NCI-H1048 (cell line): ENCODE measurements around the gene RASGRF2.

Source experiments
- DNase-seq: peaks from one replicate; lab custom pipeline; 2025; lab: John Stamatoyannopoulos, UW

The RASGRF2 gene

DNA sequence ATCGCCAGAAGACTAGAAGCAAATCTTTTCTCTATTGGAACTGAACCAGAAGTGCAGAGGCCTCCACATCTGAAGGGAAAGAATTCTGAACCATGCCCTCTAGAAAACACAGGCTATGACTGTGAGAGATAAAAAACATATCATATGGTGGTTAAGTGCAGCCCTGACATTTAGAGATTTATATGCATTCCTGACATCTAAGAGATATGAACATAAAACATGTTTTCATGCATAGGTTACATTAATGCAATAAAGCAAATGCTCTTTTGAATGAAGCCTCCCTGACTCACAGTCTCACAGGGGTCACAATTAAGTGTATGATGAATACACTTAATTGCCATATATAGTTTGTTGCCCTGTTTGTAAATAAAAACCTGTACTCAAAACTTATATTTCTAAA lies 244.0 kb downstream of the RASGRF2 start:
- no peak for DNase-seq

DNA sequence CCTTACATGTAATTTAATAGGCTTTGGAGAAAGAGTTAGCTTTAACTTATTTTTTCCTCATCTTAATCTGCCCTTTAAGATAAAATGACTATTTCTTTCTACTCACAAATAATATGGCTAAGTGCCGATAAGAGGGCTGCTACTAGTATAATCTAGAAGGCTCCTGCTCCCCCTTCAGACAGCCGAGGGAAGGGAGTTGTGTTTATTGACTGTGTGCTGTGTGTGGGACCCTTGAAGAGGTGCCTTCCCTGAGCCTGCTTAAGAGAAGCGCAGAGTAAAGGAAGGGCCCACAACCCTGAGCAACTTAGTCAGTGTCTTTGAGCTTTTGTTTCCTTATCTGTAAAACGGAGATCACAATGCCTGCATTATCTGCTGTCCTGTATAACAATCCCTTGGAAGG lies 244.9 kb downstream of the RASGRF2 start:
- DNase-seq = no peak

DNA sequence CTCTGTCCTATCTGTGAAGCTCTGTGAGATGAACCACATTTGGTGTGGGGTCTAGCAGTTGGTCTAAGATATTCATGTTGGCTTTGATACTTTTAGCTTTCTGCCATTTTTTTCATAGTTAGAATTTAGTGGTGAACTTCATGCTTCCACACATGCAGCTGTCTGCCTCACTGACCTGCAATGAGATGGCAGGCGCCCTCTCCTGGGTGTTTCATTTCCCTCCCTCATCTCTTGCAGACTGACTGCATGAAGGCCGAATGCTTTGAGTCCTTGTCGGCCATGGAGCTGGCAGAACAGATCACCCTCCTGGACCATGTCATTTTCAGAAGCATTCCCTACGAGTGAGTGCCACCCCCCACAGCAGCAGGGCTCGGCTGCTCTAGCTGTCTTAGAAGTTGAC lies 246.8 kb downstream of the RASGRF2 start:
- DNase-seq = no peak

DNA sequence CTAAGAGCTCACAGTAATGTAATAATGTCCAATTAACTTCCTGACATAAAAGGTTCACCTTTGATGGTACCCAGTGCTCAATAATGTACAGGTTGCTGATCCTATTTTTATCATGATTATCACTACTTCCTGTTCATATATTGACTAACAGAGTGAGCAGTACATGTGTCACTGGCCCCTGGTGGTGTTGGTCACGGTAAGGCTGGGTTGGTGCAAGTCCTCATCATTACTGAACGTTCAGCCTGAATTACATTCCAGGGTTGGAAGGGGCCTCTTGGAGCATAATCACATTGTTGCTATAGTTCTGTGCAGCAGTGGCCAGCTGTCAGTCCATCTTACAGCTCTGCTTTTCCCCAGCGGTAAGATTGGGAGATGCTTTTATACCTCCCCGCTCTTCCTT lies 248.7 kb downstream of the RASGRF2 start:
- DNase-seq = no peak

DNA sequence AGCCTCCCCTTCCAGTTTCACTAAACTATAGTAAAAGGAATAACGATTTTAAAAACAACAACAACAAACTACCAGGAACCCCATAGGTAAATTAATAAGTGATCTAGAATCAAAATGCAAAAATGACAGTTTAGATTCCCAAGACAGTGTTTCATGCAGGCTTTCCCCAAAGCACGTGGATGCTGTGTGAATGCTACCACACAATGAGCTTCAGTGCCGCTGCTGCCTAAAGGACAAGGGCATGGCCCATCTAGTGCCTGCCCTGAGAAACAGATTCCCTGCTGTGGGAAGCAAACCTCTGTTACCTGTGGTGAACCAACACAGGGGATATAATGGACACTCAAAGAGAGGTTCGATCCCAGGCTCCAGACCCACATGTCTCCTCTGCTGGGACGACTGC lies 249.2 kb downstream of the RASGRF2 start:
- DNase-seq = no peak

DNA sequence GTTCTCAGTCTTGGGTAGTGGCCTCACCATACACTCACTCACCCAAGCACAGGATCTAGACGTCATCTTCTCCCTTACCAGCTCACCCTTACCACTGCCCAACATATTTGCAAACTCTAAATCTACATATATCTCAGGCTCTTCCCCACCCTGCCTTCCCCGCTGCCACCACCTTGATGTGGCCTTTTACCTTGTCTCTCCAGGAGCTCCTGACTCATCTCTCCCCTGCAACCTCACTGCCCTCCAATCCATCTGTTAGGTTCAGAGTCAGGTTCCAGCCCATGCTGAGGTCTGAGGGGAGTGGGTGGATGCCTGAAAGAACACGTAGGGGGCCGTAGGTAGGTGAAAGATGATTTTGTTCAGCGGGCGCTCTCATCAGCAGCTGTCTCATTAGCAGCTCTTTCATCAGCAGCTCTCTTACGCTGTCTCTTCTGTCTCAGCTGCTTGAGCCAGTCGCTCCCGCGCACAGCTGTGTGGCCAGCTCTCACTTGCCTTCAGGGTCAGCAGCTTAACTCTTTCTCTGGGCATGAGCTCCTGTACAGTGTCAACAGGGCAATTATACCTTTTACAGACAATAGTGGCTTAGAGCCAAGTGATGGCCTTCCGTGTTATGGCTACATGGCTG lies 249.8 kb downstream of the RASGRF2 start:
- no peak for DNase-seq

DNA sequence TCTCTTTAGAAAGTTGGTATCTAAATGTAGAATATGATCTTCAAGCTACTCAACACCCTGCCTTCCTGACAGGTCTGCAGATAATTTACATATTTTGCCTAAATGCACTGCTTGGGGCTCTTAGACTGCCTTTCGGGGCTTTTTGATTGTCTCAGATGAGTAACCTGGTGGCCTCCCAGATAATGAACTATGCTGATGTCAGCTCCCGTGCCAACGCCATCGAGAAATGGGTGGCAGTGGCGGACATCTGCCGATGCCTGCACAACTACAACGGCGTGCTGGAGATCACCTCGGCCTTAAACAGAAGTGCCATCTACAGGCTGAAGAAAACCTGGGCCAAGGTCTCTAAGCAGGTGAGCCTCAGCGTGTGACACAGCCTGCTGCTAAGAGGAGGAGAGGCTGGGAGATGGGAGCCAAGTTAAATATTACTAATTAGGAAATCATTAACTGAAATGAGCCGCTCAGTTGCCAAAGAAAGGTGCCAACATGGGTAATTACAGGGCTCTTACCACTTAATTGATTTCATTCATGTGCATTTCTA lies 252.1 kb downstream of the RASGRF2 start:
- DNase-seq = no peak

DNA sequence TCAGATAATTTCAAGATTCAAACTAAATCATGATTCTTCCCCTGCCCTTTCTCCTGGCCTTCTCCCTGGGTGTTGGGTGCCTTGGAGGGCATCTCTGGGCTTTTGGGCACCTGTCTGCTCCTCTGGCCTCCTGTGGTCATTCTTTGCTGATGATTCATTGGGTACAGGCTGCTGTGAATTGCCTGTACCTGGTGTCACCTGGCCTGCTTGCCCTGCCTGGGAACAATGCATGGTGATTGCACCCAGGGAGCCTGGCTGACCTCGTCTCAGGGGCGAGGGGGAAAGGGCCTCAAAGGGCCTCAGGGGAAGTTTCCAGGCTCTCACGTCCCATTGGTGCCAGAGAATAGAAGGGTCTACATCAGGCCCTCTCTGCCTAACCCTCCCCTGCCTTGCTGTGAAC lies 252.9 kb downstream of the RASGRF2 start:
- DNase-seq = no peak

DNA sequence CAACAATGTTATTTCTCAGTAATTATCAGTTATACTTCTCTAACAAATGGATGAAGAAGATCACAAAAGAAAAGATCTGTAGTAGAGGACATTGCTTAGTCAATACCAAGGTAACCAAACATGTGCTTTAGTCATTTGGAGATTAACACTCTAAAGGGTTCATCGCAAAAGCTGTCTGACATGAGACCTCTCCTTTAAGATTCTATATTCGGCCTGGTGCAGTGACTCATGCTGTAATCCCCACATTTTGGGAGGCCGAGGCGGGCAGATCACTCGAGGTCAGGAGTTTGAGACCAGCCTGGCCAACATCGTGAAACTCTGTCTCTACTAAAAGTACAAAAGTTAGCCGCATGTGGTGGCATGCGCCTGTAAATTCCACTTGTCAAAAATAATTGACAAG lies 254.7 kb downstream of the RASGRF2 start:
- no peak for DNase-seq

DNA sequence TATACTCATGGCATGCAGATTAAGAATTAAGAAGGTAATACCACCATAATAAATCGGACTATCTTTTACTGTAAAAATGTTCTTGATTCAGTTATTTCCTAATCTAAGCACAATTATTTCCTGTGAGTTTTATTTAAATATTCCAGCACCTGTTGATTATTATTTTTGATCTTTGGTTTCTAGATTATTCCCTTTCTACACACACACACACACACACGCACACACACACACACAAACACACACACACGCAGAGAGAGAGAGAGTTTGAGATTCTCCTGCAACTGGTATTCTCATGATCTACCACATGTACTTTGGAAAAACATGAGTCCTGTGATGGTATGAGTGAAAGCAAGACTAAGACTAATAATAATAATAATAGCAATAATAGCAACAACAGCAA lies 256.0 kb downstream of the RASGRF2 start:
- DNase-seq = no peak

DNA sequence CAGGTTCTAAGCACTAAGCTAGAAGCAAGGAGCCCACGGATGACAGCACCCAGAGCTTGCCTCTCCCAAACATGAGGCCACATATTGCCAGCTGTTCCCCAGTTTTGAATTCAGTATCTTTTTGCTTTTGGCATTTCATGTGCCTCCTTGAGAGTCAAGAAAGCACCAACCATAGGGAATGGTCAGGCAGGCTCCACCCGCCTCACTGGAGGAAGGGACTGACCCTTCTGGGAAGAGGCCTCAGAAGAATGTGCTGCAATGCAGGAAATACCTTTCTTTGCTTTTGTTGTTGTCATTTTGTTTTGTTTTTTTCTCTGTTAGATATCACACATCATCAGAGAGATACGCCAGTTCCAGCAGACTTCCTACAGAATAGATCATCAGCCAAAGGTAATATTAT lies 259.2 kb downstream of the RASGRF2 start:
- no peak for DNase-seq

DNA sequence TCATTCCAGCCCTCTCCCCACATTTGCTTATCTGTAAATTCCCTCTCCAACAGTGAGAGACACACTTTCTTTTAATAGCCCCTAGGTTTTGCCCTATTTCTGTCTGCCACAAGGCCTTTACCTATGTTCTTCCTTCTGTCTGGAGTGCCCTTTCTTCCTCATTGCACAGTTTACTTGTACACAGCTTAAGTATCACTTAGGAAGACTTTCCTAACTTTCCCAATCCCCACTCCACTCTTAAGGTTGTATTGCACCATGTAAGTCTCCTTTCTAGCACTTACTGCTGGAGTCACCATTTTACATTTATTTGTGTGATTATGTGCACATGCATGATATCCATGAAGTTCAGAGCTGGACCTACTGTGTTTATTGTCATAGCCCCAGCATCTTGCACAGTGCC lies 262.1 kb downstream of the RASGRF2 start:
- DNase-seq = no peak

DNA sequence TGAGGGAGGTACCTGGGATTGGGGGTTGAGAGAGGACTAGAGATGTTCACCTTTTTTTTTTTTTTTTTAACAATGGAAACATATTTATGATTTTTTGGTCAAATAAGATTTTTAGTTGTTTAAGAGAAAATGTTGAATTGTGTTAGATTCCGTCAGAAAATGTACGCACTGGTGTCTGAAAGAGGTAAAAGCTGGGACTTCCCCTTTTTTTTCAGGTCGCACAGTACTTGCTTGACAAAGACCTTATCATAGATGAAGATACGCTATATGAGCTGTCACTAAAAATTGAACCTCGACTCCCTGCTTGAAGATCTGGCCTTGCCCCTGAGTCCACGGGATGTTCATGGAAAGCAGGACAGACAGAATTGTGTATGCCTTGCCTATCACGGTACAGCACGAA lies 265.3 kb downstream of the RASGRF2 start:
- DNase-seq = no peak

DNA sequence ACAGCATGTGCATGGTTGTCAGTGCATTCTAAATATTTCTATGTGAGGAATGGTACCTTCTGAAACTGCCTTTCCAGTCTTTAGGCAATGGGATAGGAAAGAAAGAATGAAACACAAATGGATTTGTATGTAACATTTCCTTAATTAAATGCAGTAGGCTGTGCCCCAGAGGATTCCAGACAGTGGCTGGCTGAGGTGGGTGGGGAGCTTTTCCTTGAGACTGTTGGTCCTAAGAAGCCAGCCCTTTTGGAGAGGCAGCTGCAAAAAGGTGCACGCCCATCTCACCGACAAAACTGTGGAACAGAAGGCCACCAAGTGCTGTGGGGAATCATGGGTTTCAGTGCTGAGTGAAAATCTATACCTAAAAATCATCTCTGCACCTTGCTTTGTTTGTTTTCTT lies 266.1 kb downstream of the RASGRF2 start:
- no peak for DNase-seq

DNA sequence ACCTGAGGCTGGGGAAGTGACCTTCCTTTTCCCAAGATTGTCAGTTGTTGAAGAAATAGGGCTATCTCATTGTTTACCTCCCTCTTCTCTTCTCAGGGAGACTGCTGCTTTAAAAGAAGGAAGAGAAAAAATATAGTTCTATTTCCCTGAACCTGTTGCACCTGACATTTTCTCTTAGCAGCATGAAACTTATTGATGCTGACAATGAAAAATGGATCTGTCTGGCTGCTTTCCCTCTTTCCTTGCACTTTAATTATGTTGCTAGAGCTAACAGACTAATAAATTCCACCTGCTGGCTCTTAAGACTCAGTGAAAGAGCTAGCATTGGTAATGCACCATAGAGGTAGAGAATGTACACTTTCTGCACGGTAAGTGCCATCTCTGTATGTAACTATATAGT lies 266.8 kb downstream of the RASGRF2 start:
- no peak for DNase-seq

DNA sequence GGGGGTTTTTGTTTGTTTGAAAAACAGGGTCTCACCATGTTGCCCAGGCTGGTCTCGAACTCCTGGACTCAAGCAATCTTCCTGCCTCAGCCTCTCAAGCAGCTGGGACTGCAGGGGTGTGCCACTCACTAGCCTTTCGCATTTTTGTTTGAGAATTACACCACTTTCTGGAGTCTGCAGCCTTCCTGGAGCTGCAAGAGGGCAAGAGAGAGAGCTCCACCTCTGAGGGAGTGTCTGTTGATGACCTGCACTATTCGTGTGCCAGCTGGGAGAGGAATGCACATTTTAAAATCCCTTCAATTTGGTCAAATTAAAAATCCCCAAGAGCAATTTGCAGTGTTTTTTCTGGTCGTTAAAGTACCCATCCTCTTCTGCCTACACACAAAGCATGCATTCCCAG lies 267.9 kb downstream of the RASGRF2 start:
- no peak for DNase-seq

DNA sequence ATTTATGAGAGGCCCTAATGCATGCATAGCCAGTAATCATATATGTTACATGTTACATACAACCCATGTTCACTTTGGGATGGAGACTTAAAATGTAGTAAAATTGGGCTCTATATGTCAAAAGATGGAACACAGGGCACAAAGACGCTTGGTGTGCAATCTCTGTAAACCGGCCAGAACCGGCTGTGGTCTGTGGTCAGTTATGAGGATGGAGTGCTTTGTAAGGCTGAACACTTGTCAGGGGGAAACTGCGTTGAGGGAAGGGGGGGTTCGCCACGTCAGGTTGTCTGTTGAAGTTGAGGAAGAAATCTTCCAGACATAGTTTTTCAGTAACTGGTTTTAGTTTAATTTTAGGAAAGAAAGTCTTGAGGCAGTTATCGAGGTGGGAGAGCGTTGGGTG lies 270.3 kb downstream of the RASGRF2 start:
- no peak for DNase-seq

DNA sequence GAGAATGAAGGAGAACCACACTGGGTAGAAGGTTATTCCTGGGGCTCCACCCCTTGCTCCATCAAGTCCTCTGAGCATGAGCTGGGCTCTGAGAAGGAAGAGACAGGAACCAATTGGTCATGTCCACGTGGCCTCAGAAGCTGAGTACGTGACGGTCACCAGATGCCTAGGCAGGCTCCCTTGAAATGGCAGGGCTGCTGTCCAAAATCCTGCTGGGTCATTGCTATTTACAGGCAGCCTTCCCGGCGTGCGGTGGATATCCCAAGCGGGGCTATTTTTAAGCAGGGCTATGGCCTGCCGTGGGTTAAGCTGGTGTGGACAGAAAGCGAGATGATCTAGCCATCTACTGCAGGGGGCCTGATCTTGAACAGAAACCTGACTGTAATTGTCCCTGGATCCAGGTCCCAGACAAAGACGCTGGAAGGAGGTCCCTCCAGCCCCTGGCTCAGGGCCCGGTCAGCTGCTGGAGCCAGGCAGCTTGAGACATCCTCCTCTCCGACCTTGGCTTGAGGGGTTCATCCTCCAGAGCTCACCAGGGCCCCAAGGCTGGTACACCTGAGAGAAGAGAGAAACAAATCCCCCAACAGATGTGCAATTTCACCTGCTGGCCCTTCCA lies 272.4 kb downstream of the RASGRF2 start:
- DNase-seq = no peak

DNA sequence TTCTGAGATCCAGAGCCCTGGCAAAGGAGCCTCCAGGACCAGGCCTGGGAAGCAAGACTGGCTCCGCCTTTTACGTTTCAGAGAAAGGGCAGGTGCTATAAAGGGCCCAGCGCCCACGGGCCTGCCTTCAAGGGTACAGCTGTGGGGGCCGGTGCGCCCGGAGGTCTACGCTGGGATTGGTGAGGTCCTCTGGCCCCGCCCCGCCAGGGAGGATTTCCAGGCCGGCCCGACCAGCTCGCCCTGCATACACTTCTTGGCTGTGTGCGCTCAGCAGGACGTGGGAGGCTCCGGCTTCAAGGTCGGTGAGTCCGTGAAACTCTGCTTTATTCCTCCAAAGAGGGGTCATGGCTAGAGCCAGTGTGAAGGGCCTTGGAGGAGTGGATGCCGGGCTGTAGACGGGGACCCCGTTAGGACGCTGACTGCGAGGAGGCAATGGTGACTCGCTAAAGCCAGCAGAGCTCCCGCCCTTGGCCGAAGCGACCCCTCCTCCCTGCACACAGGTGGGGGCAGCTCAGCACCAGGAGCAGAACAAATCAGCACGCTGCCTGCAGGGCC lies 273.0 kb downstream of the RASGRF2 start, which contains the start of gene CKMT2:
CKMT2 (plus strand) TSS at position 243 of the 555 bp plus-strand sequence. CDS start 17,811 bp downstream, outside the sequence.
- no peak for DNase-seq

DNA sequence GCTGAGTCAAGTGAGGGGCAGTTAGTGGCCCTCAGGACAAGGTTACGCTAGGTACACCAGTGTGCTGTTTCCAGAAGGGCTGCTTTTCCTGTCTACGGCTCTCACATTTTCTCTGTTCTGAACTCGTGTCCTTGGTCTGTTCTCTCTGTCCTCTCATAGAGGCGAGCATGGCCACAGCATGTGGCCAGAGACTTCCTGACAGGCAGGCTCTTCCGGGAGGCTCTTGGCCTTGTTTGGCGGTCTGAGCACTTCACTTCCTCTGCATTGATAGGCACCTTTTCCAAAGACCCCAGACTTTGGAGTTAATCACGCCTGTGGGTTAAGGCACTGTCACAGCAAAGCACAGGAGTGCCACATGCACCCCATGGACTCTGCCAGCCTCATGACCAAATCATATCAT lies 274.1 kb downstream of the RASGRF2 start:
- no peak for DNase-seq

DNA sequence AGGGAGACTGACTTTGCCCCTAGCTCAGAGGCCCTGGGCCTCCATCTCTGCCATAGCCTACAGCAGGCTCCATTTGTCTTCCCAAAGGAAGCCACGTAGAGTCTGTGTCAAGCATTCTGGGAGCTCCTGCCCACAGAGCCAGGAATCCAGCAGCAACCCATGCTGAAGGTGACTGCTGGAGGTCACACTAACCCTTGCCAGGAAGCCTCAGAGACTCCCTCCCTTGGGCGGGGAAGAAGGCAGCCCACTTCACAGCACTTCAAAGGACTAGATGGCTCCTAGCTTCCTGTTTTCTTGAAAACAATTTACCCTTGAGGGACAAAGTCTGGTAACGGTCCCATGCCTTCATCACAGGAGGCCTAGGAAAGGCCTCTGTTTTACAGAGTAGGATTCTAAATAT lies 274.6 kb downstream of the RASGRF2 start:
- DNase-seq = no peak

DNA sequence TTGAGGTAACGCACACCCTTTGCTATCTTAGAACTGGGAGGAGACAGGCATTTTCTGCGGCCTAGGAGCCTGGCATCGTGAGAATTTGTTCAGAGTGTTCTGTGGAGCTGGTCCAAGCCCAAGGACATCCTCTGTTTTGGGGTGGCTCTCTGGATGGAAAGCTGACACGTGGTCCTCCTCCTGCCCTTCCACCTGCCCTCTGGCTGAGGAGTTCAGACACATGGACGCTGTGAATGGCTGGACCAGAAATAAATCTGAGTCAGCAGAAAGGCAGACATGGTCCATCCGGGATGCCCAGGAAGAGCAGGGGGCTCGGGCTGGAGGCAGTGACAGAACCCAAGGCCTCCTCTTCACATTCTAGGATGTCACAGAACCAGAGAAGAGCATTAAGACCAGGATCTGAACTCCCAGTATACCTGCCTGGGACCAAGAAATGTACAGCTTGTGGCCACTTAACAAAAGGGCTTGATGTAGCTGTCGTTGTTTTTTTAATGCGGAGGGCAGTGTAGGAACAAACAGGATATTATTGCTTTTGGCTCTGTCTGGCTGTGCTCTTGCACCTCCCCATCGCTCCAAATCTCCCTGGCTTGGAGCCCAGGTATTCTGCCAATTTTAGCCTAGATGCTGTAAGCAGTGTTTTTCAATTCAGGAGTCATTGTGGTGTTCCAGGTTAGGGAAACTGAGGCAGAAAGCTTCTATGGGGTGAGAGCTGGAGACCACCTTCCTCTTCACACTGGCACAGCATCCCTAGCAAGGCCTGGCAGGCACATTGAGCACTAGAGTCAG lies 275.3 kb downstream of the RASGRF2 start:
- DNase-seq = no peak

DNA sequence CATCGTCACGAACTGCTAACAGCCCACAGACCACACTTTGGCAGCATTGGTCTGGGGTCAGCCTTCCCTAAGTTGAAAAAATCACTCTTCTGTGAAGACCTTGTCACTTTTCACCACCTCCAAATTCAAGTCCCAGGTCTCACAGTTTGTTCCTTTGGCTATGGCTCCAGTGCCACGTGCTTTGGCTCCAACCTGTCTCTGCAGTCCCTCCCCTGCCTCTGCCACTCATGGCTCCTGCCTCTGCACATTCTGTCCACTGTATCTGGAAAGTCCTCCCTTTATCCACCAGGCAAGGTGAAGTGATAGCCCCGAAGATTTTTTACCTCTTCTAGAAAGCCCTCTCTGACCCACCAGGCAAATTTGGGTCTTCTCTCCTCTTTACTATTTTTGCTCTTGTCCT lies 278.3 kb downstream of the RASGRF2 start:
- DNase-seq = no peak
